Mesothelial cell of epicardium (in vitro differentiated cells): ENCODE measurements around the gene GINS3. TPM values are rescaled to one million over a fixed set of nuclear protein-coding genes. Genes with fewer than 3 reads are reported as not detected.

ENCODE experiments used
- DNase-seq, 2 experiments: peaks; one replicate each; pipeline ENCODE4 v3.0.0; 2021; ENCODE audit warnings: low spot score in 2 of 2; ENCODE audit not compliant: unreplicated experiment in 2 of 2
- H3K27ac Mint-ChIP-seq: 2 replicates; pipeline ENCODE4 v1.8.0; 2021; ENCODE audit warnings: mixed read lengths
- H3K27me3 Mint-ChIP-seq: 2 replicates; pipeline ENCODE4 v1.8.0; 2021; ENCODE audit warnings: low read depth, mixed read lengths
- H3K36me3 Mint-ChIP-seq: 2 replicates; pipeline ENCODE4 v1.8.0; 2021; ENCODE audit warnings: mixed read lengths
- H3K4me1 Mint-ChIP-seq: 2 replicates; pipeline ENCODE4 v1.8.0; 2021; ENCODE audit warnings: mixed read lengths
- H3K4me3 Mint-ChIP-seq: 2 replicates; pipeline ENCODE4 v1.8.0; 2021; ENCODE audit warnings: mild to moderate bottlenecking, moderate library complexity, mixed read lengths
- H3K9me3 Mint-ChIP-seq: 2 replicates; pipeline ENCODE4 v1.8.0; 2021; ENCODE audit warnings: mixed read lengths
- total RNA-seq: library from RNA; stranded (reverse); gene quantifications from 3 replicates; pipeline ENCODE4 v1.2.1, GENCODE V29; 2021
- TF ChIP-seq, protein P1 (sequence below): fragments of 200-600 bp; sonication (generic); IDR thresholded peaks from one replicate; pipeline ENCODE4 v1.5.0; 2021; ENCODE audit warnings: antibody characterized with exemption; ENCODE audit not compliant: unreplicated experiment

GINS3 gene
- total RNA-seq, 1 donor from 2014 or later: 5.0 TPM

GRCh38 chr16:58352690-58353089, 39.6 kb upstream of the GINS3 start:
- Mint-ChIP-seq H3K36me3 (no peaks in the 10 kb centered on the region), H3K4me3 (no peak overlapping the region), H3K4me1 (no peaks in the 10 kb centered on the region), H3K27me3 (peaks cover 53% of the 10 kb centered on the region), H3K9me3 (peaks cover 13% of the 10 kb centered on the region), H3K27ac (no peak overlapping the region)
- DNase-seq: no peak
- TF ChIP-seq, protein P1, sequence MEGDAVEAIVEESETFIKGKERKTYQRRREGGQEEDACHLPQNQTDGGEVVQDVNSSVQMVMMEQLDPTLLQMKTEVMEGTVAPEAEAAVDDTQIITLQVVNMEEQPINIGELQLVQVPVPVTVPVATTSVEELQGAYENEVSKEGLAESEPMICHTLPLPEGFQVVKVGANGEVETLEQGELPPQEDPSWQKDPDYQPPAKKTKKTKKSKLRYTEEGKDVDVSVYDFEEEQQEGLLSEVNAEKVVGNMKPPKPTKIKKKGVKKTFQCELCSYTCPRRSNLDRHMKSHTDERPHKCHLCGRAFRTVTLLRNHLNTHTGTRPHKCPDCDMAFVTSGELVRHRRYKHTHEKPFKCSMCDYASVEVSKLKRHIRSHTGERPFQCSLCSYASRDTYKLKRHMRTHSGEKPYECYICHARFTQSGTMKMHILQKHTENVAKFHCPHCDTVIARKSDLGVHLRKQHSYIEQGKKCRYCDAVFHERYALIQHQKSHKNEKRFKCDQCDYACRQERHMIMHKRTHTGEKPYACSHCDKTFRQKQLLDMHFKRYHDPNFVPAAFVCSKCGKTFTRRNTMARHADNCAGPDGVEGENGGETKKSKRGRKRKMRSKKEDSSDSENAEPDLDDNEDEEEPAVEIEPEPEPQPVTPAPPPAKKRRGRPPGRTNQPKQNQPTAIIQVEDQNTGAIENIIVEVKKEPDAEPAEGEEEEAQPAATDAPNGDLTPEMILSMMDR: no peak

GRCh38 chr16:58360041-58360634, 32.1 kb upstream of the GINS3 start:
- H3K4me3 Mint-ChIP-seq: no peak overlapping the region
- no peaks in the 10 kb centered on the region for H3K36me3 Mint-ChIP-seq
- no peak for DNase-seq
- peaks cover 27% of the 10 kb centered on the region for H3K9me3 Mint-ChIP-seq
- H3K27ac Mint-ChIP-seq: no peak overlapping the region
- H3K4me1 Mint-ChIP-seq: no peaks in the 10 kb centered on the region
- TF ChIP-seq, protein P1: no peak
- H3K27me3 Mint-ChIP-seq: peaks cover 16% of the 10 kb centered on the region

DNA sequence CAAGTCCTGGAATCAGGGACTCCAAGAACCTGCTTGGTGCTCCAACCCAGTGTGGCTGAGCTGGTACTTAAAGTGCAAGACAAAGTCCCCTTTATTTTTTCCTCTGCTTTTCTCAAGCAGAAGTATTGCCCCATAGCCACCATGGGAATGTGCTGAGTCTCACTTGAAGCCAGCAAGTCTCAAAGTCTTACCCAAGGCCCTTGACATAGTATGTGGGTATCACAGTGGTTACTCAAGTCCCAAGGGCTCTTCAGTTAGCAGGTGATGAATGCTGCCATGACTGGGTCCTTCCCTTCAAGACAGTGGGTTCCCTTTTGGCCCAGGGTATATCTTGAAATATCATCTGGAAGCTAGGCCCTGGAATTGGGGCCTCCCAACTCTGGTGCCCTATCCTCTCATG, 30.5 kb upstream of the GINS3 start:
- TF ChIP-seq, protein P1: no peak
- no peaks in the 10 kb centered on the region for H3K4me1 Mint-ChIP-seq
- peaks cover 17% of the 10 kb centered on the region for H3K27me3 Mint-ChIP-seq
- H3K27ac Mint-ChIP-seq: no peak overlapping the region
- H3K9me3 Mint-ChIP-seq: peaks cover 27% of the 10 kb centered on the region
- H3K4me3 Mint-ChIP-seq: no peak overlapping the region
- DNase-seq: no peak
- no peaks in the 10 kb centered on the region for H3K36me3 Mint-ChIP-seq

- TF ChIP-seq, protein P1: no peak
- H3K27me3 Mint-ChIP-seq: peaks cover 34% of the 10 kb centered on the region
Observed at GRCh38 chr16:58363746-58364393, 28.4 kb upstream of the GINS3 start.

GRCh38 chr16:58365623-58366022, 26.6 kb upstream of the GINS3 start:
- no peaks in the 10 kb centered on the region for H3K36me3 Mint-ChIP-seq
- H3K4me3 Mint-ChIP-seq: no peak overlapping the region
- peaks cover 44% of the 10 kb centered on the region for H3K27me3 Mint-ChIP-seq
- no peak overlapping the region for H3K27ac Mint-ChIP-seq
- DNase-seq: no peak
- H3K4me1 Mint-ChIP-seq: no peaks in the 10 kb centered on the region
- TF ChIP-seq, protein P1: no peak
- H3K9me3 Mint-ChIP-seq: peaks cover 5% of the 10 kb centered on the region

More at GRCh38 chr16:58363746-58364393, 28.4 kb upstream of the GINS3 start:
- Mint-ChIP-seq H3K4me1 (no peaks in the 10 kb centered on the region), H3K9me3 (peaks cover 21% of the 10 kb centered on the region), H3K27ac (no peak overlapping the region), H3K36me3 (no peaks in the 10 kb centered on the region), H3K4me3 (no peak overlapping the region)
- DNase-seq: no peak
